HEK293 (cell line): ENCODE results near the gene NUF2.

Source experiments
- CTCF ChIA-PET: fragments of 350-600 bp; formaldehyde crosslinking; extraction: SDS; loops from one replicate; lab custom pipeline; 2021; ENCODE audit warnings: antibody characterized with exemption; lab: Yijun Ruan, JAX
- POLR2A ChIA-PET: fragments of 300-600 bp; formaldehyde crosslinking; extraction: SDS; loops from one replicate; lab custom pipeline; 2020; ENCODE audit warnings: antibody characterized with exemption, inconsistent platforms; lab: Yijun Ruan, JAX
- H3K27ac ChIP-seq: fragments of 200-500 bp; sonication (Bioruptor generic); 2 replicates; pipeline ENCODE4 v1.5.1; 2014; ENCODE audit warnings: low read depth, low read length, control low read depth, inconsistent platforms; ENCODE audit errors: extremely low read depth
- H3K36me3 ChIP-seq, 2 experiments: fragments of 200-500 bp in 1 of 2; sonication (Bioruptor generic) in 1 of 2; 1 replicate in 1 of 2; 2 replicates in 1 of 2; pipeline ENCODE4 v1.5.1; 2014 to 2017; ENCODE audit warnings: inconsistent platforms in 2 of 2, low read length in 2 of 2; ENCODE audit not compliant: control insufficient read depth in 2 of 2, insufficient read depth in 1 of 2
- H3K4me1 ChIP-seq: fragments of 200-500 bp; sonication (Bioruptor generic); 2 replicates; pipeline ENCODE4 v1.5.1; 2014; ENCODE audit warnings: mild to moderate bottlenecking, low read length, inconsistent platforms; ENCODE audit not compliant: control insufficient read depth, insufficient read depth
- H3K4me3 ChIP-seq: 2 replicates; pipeline ENCODE4 v1.5.1; 2011; ENCODE audit warnings: low read depth, mild to moderate bottlenecking, control low read depth, low read length, moderate library complexity
- H3K9me3 ChIP-seq: fragments of 200-500 bp; sonication (Bioruptor generic); 2 replicates; pipeline ENCODE4 v1.5.1; 2014; ENCODE audit warnings: low read depth, low read length, inconsistent platforms; ENCODE audit not compliant: control insufficient read depth, insufficient read depth
- KLF7 ChIP-seq: fragments of 450-650 bp; formaldehyde crosslinking; IDR thresholded peaks from 2 replicates; pipeline ENCODE4 v1.5.1; 2016; ENCODE audit warnings: missing biosample characterization, missing genetic modification characterization, borderline replicate concordance
- PRDM6 ChIP-seq: fragments of 450-650 bp; formaldehyde crosslinking; IDR thresholded peaks from 2 replicates; pipeline ENCODE4 v1.5.1; 2017; ENCODE audit warnings: missing biosample characterization, missing genetic modification characterization
- TRIM28 ChIP-seq: IDR thresholded peaks from 2 replicates; pipeline ENCODE4 v1.6.1; 2011; ENCODE audit warnings: low read length, control low read depth, borderline replicate concordance
- ZBTB10 ChIP-seq: fragments of 450-650 bp; formaldehyde crosslinking; IDR thresholded peaks from 2 replicates; pipeline ENCODE4 v1.5.1; 2016; ENCODE audit warnings: missing biosample characterization, missing genetic modification characterization
- ZNF184 ChIP-seq: fragments of 450-650 bp; IDR thresholded peaks from 2 replicates; pipeline ENCODE4 v1.5.1; 2018; ENCODE audit warnings: missing biosample characterization, mild to moderate bottlenecking, missing genetic modification characterization
- ZNF23 ChIP-seq: fragments of 450-650 bp; formaldehyde crosslinking; IDR thresholded peaks from 2 replicates; pipeline ENCODE4 v1.5.1; 2016; ENCODE audit warnings: missing biosample characterization, missing genetic modification characterization, borderline replicate concordance
- ZNF416 ChIP-seq: fragments of 450-650 bp; formaldehyde crosslinking; IDR thresholded peaks from 2 replicates; pipeline ENCODE4 v1.5.1; 2016; ENCODE audit warnings: missing biosample characterization, missing genetic modification characterization
- ZNF529 ChIP-seq: fragments of 450-650 bp; formaldehyde crosslinking; IDR thresholded peaks from 2 replicates; pipeline ENCODE4 v1.5.1; 2017; ENCODE audit warnings: missing genetic modification characterization, missing biosample characterization; ENCODE audit not compliant: insufficient replicate concordance
- ZNF549 ChIP-seq: fragments of 450-650 bp; IDR thresholded peaks from 2 replicates; pipeline ENCODE4 v1.5.1; 2018; ENCODE audit warnings: missing biosample characterization, missing genetic modification characterization, mild to moderate bottlenecking, inconsistent platforms, moderate library complexity
- ZNF629 ChIP-seq: fragments of 450-650 bp; formaldehyde crosslinking; IDR thresholded peaks from 2 replicates; pipeline ENCODE4 v1.5.1; 2017; ENCODE audit warnings: missing biosample characterization, missing genetic modification characterization
- ZNF677 ChIP-seq: fragments of 450-650 bp; IDR thresholded peaks from 2 replicates; pipeline ENCODE4 v1.5.0; 2018; ENCODE audit warnings: missing biosample characterization, mild to moderate bottlenecking, missing genetic modification characterization, moderate library complexity
- ZNF777 ChIP-seq: fragments of 450-650 bp; formaldehyde crosslinking; IDR thresholded peaks from 2 replicates; pipeline ENCODE4 v1.5.1; 2017; ENCODE audit warnings: missing biosample characterization, missing genetic modification characterization, borderline replicate concordance
- ZSCAN16 ChIP-seq: fragments of 450-650 bp; formaldehyde crosslinking; IDR thresholded peaks from 2 replicates; pipeline ENCODE4 v1.5.1; 2016; ENCODE audit warnings: missing biosample characterization, missing genetic modification characterization
- ZSCAN30 ChIP-seq: fragments of 450-650 bp; IDR thresholded peaks from 2 replicates; pipeline ENCODE4 v1.5.1; 2018; ENCODE audit warnings: missing biosample characterization, mild to moderate bottlenecking, missing genetic modification characterization, moderate library complexity
- TF ChIP-seq, protein P1 (sequence below): fragments of 450-650 bp; formaldehyde crosslinking; conservative IDR thresholded peaks from 2 replicates; pipeline ENCODE4 v1.5.1; 2016; ENCODE audit warnings: low read depth, missing biosample characterization, missing genetic modification characterization
- TF ChIP-seq, protein P2 (sequence below): fragments of 450-650 bp; formaldehyde crosslinking; conservative IDR thresholded peaks from 2 replicates; pipeline ENCODE4 v1.5.1; 2016; ENCODE audit warnings: low read depth, missing biosample characterization, missing genetic modification characterization
- TF ChIP-seq, protein P3 (sequence below): fragments of 450-650 bp; formaldehyde crosslinking; IDR thresholded peaks from 2 replicates; pipeline ENCODE4 v1.5.1; 2017; ENCODE audit warnings: missing biosample characterization, missing genetic modification characterization

The NUF2 gene

GRCh38 chr1:163387146-163387545 lies 65.4 kb downstream of the NUF2 start (continued):
- TF ChIP-seq, protein P1, sequence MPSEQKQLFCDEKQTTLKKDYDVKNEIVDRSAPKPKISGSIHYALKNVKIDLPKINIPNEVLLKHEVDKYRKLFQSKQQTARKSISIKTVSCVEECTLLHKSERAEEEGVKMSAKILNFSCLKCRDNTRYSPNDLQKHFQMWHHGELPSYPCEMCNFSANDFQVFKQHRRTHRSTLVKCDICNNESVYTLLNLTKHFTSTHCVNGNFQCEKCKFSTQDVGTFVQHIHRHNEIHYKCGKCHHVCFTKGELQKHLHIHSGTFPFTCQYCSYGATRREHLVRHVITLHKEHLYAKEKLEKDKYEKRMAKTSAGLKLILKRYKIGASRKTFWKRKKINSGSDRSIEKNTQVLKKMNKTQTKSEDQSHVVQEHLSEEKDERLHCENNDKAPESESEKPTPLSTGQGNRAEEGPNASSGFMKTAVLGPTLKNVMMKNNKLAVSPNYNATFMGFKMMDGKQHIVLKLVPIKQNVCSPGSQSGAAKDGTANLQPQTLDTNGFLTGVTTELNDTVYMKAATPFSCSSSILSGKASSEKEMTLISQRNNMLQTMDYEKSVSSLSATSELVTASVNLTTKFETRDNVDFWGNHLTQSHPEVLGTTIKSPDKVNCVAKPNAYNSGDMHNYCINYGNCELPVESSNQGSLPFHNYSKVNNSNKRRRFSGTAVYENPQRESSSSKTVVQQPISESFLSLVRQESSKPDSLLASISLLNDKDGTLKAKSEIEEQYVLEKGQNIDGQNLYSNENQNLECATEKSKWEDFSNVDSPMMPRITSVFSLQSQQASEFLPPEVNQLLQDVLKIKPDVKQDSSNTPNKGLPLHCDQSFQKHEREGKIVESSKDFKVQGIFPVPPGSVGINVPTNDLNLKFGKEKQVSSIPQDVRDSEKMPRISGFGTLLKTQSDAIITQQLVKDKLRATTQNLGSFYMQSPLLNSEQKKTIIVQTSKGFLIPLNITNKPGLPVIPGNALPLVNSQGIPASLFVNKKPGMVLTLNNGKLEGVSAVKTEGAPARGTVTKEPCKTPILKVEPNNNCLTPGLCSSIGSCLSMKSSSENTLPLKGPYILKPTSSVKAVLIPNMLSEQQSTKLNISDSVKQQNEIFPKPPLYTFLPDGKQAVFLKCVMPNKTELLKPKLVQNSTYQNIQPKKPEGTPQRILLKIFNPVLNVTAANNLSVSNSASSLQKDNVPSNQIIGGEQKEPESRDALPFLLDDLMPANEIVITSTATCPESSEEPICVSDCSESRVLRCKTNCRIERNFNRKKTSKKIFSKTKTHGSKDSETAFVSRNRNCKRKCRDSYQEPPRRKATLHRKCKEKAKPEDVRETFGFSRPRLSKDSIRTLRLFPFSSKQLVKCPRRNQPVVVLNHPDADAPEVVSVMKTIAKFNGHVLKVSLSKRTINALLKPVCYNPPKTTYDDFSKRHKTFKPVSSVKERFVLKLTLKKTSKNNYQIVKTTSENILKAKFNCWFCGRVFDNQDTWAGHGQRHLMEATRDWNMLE = no peak
- no peak for TF ChIP-seq ZBTB10 (tag by site-specific recombination)
- TF ChIP-seq, protein P2, sequence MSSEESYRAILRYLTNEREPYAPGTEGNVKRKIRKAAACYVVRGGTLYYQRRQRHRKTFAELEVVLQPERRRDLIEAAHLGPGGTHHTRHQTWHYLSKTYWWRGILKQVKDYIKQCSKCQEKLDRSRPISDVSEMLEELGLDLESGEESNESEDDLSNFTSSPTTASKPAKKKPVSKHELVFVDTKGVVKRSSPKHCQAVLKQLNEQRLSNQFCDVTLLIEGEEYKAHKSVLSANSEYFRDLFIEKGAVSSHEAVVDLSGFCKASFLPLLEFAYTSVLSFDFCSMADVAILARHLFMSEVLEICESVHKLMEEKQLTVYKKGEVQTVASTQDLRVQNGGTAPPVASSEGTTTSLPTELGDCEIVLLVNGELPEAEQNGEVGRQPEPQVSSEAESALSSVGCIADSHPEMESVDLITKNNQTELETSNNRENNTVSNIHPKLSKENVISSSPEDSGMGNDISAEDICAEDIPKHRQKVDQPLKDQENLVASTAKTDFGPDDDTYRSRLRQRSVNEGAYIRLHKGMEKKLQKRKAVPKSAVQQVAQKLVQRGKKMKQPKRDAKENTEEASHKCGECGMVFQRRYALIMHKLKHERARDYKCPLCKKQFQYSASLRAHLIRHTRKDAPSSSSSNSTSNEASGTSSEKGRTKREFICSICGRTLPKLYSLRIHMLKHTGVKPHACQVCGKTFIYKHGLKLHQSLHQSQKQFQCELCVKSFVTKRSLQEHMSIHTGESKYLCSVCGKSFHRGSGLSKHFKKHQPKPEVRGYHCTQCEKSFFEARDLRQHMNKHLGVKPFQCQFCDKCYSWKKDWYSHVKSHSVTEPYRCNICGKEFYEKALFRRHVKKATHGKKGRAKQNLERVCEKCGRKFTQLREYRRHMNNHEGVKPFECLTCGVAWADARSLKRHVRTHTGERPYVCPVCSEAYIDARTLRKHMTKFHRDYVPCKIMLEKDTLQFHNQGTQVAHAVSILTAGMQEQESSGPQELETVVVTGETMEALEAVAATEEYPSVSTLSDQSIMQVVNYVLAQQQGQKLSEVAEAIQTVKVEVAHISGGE (tag by site-specific recombination) = no peak

- TF ChIP-seq PRDM6 (tag by site-specific recombination) (no peak), ZNF677 (no peak), ZNF184 (no peak), TRIM28 (no peak)
- ChIA-PET CTCF (no interaction called here), POLR2A (no interaction called here)
- Histone ChIP-seq H3K9me3 (no peaks in the 10 kb centered on the region), H3K4me3 (no peak overlapping the region), H3K4me1 (no peaks in the 10 kb centered on the region), H3K27ac (no peak overlapping the region), H3K36me3 (no peaks in the 10 kb centered on the region)
These were observed 67.2 kb downstream of the NUF2 start for GRCh38 chr1:163388970-163389369.

- Histone ChIP-seq H3K36me3 (no peaks in the 10 kb centered on the region), H3K4me3 (no peak overlapping the region), H3K9me3 (no peaks in the 10 kb centered on the region), H3K27ac (no peak overlapping the region), H3K4me1 (no peaks in the 10 kb centered on the region)
- ChIA-PET POLR2A (no interaction called here), CTCF (interaction anchor here (1.0 kb wide), 1 partner anchor 21 kb away, joined by 3 read pairs; no protein-coding TSS in a partner anchor)
- TF ChIP-seq ZNF777 (no peak), ZNF416 (tag by site-specific recombination) (no peak), ZNF529 (tag by site-specific recombination) (no peak), ZSCAN16 (no peak), ZNF23 (no peak), ZSCAN30 (tag by site-specific recombination) (no peak), KLF7 (tag by site-specific recombination) (no peak), ZNF549 (tag by site-specific recombination) (no peak), ZNF629 (tag by site-specific recombination) (no peak)
- TF ChIP-seq, protein P3, sequence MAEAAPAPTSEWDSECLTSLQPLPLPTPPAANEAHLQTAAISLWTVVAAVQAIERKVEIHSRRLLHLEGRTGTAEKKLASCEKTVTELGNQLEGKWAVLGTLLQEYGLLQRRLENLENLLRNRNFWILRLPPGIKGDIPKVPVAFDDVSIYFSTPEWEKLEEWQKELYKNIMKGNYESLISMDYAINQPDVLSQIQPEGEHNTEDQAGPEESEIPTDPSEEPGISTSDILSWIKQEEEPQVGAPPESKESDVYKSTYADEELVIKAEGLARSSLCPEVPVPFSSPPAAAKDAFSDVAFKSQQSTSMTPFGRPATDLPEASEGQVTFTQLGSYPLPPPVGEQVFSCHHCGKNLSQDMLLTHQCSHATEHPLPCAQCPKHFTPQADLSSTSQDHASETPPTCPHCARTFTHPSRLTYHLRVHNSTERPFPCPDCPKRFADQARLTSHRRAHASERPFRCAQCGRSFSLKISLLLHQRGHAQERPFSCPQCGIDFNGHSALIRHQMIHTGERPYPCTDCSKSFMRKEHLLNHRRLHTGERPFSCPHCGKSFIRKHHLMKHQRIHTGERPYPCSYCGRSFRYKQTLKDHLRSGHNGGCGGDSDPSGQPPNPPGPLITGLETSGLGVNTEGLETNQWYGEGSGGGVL (tag by site-specific recombination) = no peak
These were observed 74.0 kb downstream of the NUF2 start for GRCh38 chr1:163395790-163396189.
